Cortex of kidney (tissue), 1 donor: ENCODE results near the gene PPP2R2C.

Experiments used
- DNase-seq: peaks from one replicate; lab custom pipeline; 2025; lab: John Stamatoyannopoulos, UW

Gene PPP2R2C

DNA sequence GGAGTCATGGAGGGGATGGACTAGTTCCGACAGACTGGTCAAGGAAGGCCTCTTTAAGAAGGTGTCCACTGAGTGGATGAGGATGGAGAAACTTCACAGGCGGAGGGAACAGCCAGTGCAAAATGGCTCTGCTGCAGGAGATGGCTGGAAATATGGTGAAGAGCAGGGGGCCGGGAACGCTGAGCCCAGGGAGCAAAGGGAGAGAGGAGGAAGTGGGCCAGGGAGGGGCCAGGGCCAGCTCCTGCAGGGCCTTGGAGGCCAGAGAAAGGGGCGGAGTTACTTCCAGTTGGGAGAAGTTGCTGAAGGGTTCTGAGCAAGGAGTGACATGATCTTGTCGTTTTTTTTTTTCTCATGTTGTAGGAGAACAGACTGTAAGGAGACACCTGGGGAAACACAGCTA, 108.3 kb downstream of the PPP2R2C start:
- no peak for DNase-seq

GRCh38 chr4:6362896-6363295, 109.5 kb downstream of the PPP2R2C start:
- DNase-seq = no peak

DNA sequence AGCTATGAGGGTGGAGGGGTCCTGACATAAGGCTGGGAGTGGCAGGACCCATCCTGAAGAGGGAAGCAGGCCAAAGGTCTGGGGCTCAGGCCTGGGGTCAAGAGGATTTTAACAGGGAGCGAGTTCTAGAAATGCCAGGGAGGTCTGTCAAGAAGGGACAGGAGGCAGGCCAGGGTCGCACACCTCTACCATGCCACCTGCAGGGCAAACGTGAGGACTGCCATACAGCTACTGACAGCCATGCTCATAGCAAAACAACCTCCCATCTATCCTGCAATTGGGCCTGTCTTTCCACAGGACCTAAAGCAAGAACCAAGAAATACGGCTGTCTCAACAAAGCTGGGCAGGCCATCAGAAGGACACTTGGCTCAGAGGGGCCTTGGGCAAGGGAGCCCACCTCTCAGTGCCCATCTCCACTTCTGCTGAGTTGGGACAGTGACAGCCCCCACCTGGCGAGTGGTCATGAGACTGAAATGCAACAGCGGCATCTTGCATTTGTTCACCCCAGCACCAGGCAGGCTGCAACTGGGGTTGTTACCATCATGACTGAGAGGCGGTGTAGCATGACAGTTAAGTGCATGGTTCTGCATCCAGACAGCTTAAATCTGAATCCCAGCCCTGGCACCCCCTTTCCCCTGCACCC, 110.0 kb downstream of the PPP2R2C start:
- DNase-seq = no peak

- no peak for DNase-seq
These were observed 111.2 kb downstream of the PPP2R2C start for GRCh38 chr4:6361076-6361784.

DNA sequence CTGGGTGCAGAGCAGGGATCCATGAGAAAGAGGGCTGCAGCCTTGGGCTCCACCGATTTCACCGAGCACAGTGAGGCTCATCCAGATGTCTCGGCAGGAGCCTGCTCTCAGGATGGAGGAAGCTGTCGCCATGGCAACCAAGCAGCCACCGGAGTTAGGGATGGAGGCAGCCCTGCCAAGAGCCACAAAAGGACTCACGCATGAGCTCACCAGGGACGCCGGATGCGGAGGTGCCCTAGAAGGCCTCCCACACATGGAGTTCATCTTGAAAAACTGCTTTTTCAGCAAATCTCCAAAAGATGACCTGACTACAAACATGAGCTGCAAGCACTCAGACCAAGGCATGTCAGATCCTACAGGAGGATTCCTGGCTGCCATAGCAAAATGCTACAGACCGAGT, 112.0 kb downstream of the PPP2R2C start:
- DNase-seq = no peak

GRCh38 chr4:6359536-6360308, 112.7 kb downstream of the PPP2R2C start:
- DNase-seq = no peak

DNA sequence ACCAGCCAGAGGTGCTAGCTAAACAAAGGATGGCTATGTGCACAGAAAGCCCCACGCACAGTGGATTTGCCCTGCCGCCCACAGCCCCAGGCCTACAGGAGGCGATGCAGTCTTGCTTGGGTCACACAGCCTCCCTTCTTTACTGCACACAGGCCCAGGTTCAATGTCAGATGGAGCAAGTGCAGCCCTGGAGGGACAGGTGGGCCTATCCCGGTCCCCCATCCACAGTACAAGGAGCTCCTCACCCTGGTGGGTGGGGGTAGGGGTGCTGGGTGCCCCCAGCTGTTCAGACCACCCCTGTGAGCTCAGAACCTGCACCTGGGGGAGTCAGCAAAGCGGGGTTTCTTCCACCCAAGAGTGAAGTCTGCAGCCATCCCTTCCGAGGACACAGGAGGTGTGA, 114.9 kb downstream of the PPP2R2C start:
- no peak for DNase-seq

DNA sequence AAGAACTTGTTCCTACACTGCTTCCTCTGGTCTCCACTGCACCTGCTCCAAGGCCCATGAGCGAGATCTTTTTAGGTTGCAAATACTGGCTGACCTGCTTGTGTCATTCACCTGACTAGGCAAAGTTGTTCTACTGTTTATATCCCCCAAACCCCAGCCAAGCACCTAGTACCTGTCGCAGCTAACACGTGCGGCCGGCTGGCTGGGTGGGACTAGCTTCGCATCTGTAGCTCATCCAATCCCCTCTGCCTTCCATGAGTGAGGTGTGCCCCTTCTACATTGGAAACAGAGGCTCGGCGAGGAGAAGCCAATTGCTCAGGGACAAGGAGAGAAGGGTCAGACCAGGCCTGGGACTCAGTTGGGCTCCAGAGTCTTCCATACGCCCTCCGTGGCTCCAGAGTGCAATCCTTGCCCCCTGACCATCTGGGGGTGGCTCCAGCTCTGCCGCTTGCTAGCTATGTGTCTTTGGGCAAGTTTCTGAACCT, 116.3 kb downstream of the PPP2R2C start:
- no peak for DNase-seq

- no peak for DNase-seq
These were observed 117.4 kb downstream of the PPP2R2C start for GRCh38 chr4:6355052-6355451.

DNA sequence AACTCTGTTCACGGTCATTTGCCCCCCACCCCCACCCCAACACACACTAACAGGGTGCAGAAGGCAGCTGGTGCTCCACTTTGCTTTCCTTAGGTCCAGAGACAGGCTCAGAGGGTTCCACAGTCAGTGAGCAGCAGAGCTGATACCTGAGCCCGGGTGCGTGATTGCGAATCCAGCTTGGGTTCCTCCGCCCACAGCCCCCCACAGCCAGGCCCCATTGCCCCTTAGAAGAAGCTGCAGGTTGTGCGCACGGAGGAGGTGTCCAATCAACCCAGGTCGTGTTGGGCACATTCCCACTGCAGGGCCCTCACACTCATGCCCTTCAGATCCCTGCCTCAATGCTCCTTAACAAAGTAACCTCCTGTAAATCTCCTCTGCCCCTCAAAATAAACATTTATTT, 117.8 kb downstream of the PPP2R2C start:
- no peak for DNase-seq

GRCh38 chr4:6354119-6354518, 118.3 kb downstream of the PPP2R2C start:
- DNase-seq = no peak

DNA sequence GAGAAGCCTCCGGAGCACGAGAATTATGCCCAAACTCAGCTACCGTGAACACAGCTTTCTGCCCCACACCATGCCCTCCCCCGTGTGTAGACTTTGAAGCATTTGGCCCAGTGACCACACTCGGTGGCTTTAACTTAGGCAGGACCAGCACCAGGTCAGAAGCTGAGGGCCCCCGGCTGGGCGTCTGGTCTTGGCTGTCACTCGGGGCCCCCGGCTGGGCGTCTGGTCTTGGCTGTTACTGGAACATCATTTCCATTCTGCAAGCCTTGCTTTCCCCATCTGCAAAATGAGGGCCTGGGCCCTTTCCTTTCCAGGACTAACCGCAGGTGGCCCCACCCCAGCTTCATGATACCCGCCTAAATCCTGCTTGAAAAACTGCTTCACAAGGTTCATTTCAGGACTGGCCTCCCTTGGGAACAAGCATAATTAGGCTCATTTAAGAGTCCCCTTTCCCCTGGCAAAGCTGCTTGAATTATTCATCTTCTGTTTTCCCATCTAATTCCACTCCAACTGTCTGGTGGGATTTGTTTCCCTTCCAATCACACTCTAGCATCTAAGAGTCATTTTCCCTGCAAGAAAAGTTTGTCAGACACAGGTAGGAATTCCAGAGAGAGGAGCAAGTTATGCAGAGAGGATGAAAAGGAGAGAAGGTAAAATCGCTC, 120.3 kb downstream of the PPP2R2C start:
- DNase-seq = no peak

DNA sequence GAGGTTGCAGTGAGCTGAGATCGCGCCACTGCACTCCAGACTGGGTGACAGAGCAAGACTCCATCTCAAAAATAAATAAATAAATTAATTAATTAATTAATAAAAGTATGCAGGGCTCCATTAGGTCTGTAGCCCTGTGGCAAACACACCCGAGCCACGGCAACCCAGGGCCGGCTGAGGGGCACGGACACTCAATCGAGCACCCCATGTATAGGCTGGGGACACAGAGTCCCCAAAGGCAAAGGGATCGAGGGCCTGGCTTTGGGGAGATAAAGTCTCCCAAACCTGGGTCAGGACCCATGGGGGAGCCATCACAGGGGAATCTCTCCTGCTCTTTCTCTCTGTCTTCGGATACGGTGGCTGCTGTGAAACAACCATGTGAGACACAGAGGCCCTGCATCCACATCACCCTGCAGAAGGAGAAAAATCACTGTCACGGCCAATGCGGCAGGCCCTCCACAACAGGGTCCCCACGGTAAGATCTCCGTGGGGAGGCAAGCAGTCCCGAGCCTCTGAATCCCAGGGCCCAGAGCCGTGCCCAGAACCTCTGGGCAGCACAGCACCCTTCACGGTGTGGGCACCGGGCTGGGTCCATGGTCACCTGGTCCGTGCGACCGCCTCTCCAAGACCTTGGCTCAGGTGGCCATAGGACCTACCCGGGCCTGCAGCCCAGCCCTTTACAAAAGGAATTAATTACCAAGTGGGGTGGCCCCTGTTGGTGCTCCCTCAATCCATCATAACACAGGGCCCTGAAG, 121.0 kb downstream of the PPP2R2C start:
- no peak for DNase-seq

- DNase-seq = no peak
These were observed 121.8 kb downstream of the PPP2R2C start for GRCh38 chr4:6350646-6351045.

GRCh38 chr4:6349896-6350603, 122.4 kb downstream of the PPP2R2C start:
- DNase-seq = no peak

- no peak for DNase-seq
These were observed 124.0 kb downstream of the PPP2R2C start for GRCh38 chr4:6348408-6348807.

DNA sequence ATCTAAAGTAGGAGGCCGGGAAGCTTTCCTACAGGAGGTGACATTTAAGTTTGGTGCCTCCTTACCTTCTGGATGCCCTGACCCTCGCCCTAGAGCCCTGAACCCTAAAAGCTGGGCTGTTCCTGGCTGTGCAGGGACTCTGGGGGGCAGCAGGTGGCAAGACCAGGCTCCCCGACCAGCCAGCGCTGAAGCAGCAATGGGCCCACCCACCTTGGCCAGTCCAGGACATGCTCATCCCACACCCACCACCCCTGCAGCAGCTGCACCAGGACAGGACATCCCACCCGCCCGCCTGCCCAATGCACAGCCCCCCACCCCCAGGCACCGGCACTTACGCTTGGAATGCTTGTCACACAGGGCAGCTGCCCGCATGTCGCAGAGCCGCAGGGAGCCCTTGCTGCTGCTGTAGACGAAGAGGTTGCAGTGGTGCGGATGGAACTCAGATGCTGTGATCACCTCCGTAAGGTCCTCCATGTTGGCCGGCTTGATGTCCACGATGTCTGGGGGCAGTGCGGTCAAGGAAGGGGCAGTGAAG, 124.8 kb downstream of the PPP2R2C start:
- DNase-seq = no peak

DNA sequence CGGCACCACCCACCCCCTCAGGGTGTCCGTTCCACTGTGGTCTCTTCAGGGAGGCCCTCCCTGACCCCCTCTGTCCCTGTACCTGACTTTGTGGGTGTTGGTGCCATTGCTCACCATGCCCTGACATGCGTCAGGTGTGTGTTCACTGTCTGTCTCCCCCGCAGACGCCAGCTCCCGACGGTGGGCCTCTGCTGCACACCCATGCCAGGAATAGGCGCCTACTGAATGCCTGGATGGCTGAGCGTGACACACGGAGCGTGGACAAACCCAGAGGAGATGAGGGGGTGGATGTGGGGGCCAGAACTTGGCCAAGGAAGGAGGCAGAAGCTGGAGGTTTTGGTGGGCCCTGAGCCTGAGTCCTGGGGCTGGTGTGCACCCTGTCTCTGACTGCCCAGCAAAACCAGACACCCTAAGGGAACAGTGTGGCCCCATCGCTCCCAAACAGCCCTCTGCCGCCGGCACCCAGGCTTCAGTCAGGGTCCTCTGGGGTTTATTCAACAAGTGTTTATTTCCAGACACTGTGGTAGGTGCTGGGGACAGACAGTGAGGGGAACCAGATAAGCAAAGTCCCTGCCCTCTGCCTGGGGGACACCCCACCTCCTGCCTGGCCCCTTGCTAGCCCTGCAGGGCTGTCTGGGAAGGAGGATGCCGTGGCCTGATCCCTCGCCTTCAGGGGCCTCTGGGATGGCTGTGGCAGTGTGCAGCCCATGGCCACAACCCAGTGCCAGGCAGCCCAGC, 125.9 kb downstream of the PPP2R2C start:
- DNase-seq = no peak

GRCh38 chr4:6345866-6346265, 126.5 kb downstream of the PPP2R2C start:
- no peak for DNase-seq
